T-helper 2 cell treated with Interferon-gamma antibody and Interleukin-4, amounts not matched to agents 100 ng/mL and 5 ng/mL, for 36 hours (primary cell): ENCODE data around the gene SLC35F3. TPM values are rescaled to one million over a fixed set of nuclear protein-coding genes. Genes with fewer than 3 reads are reported as not detected.
"Not testable (repeated sequence)": the region's sequence is repeated elsewhere in the genome, so short reads cannot be mapped to it uniquely, and the experiment has no call there.

Experiments used
- intact Hi-C: fragments of 100-400 bp; cut with micrococcal nuclease; formaldehyde crosslinking; loops from one replicate; pipeline ENCODE4 v1.15.1; 2023
- total RNA-seq: library from RNA; stranded (reverse); gene quantifications from 2 replicates; pipeline ENCODE4 v1.2.3, GENCODE V29; 2022

The SLC35F3 gene
- total RNA-seq, 1 donor from 2014 or later = 3.4 TPM

GRCh38 chr1:234185438-234185837, 281.0 kb downstream of the SLC35F3 start:
- intact Hi-C loops = no loop called here

GRCh38 chr1:234186037-234186688, 281.7 kb downstream of the SLC35F3 start:
- intact Hi-C loops = no loop called here

GRCh38 chr1:234188454-234188792, 283.9 kb downstream of the SLC35F3 start:
- intact Hi-C loops = loop anchor here (1.0 to 2.0 kb wide), 2 partner anchors 34 to 70 kb away; no protein-coding TSS in a partner anchor

- intact Hi-C loops = no loop called here
Observed at GRCh38 chr1:234197839-234198238, 293.4 kb downstream of the SLC35F3 start.

GRCh38 chr1:234199476-234200127, 295.1 kb downstream of the SLC35F3 start:
- intact Hi-C loops = no loop called here

- intact Hi-C loops = no loop called here
Observed at GRCh38 chr1:234200566-234200965, 296.1 kb downstream of the SLC35F3 start.

GRCh38 chr1:234201600-234201999, 297.1 kb downstream of the SLC35F3 start:
- intact Hi-C loops = no loop called here

- intact Hi-C loops = no loop called here
Observed at GRCh38 chr1:234205966-234206365, 301.5 kb downstream of the SLC35F3 start.

- intact Hi-C loops = no loop called here
Observed at GRCh38 chr1:234206651-234207284, 302.3 kb downstream of the SLC35F3 start.

GRCh38 chr1:234208351-234208750, 303.9 kb downstream of the SLC35F3 start:
- intact Hi-C loops = no loop called here

- intact Hi-C loops = no loop called here
Observed at GRCh38 chr1:234208791-234209190, 304.3 kb downstream of the SLC35F3 start.

- intact Hi-C loops = not testable (repeated sequence)
Observed at GRCh38 chr1:234210429-234210828, 306.0 kb downstream of the SLC35F3 start.

GRCh38 chr1:234211855-234212254, 307.4 kb downstream of the SLC35F3 start:
- intact Hi-C loops = loop anchor here (1.0 kb wide), 1 partner anchor 98 kb away; no protein-coding TSS in a partner anchor

- intact Hi-C loops = loop anchor here (1.0 kb wide), 1 partner anchor 97 kb away; no protein-coding TSS in a partner anchor
Observed at GRCh38 chr1:234212764-234213657, 308.5 kb downstream of the SLC35F3 start.

GRCh38 chr1:234213658-234214128, 309.2 kb downstream of the SLC35F3 start:
- intact Hi-C loops = no loop called here

GRCh38 chr1:234214129-234214910, 309.8 kb downstream of the SLC35F3 start:
- intact Hi-C loops = no loop called here

GRCh38 chr1:234214911-234215892, 310.7 kb downstream of the SLC35F3 start:
- intact Hi-C loops = no loop called here

- intact Hi-C loops = no loop called here
Observed at GRCh38 chr1:234216116-234216703, 311.7 kb downstream of the SLC35F3 start.

- intact Hi-C loops = no loop called here
Observed at GRCh38 chr1:234217316-234217840, 312.9 kb downstream of the SLC35F3 start.
